NCI-H1930 (cell line): Measurements from ENCODE around the gene NWD2.

Source experiments
- DNase-seq, 2 experiments: peaks; one replicate each; lab custom pipeline; 2025; lab: John Stamatoyannopoulos, UW

Gene NWD2

GRCh38 chr4:37441231-37442061 is 196.9 kb downstream of the NWD2 start:
- no peak for DNase-seq

GRCh38 chr4:37442062-37442323 is 197.4 kb downstream of the NWD2 start:
- DNase-seq = no peak

- DNase-seq = no peak
These were observed 198.6 kb downstream of the NWD2 start for GRCh38 chr4:37443137-37443536.

- no peak for DNase-seq
These were observed 200.5 kb downstream of the NWD2 start for GRCh38 chr4:37445023-37445422.

- DNase-seq = no peak
These were observed 201.5 kb downstream of the NWD2 start for GRCh38 chr4:37446016-37446415.

GRCh38 chr4:37447886-37448285 is 203.3 kb downstream of the NWD2 start:
- DNase-seq = no peak

GRCh38 chr4:37450309-37450708 is 205.8 kb downstream of the NWD2 start:
- no peak for DNase-seq

- DNase-seq = no peak
These were observed 206.4 kb downstream of the NWD2 start for GRCh38 chr4:37450911-37451310.

GRCh38 chr4:37451656-37452055 is 207.1 kb downstream of the NWD2 start:
- no peak for DNase-seq

GRCh38 chr4:37452952-37453280 is 208.4 kb downstream of the NWD2 start:
- peak; percentile 44 to 49 for DNase-seq

- DNase-seq = no peak
These were observed 208.9 kb downstream of the NWD2 start for GRCh38 chr4:37453281-37453998.

- DNase-seq = no peak
These were observed 209.7 kb downstream of the NWD2 start for GRCh38 chr4:37453999-37454800.

GRCh38 chr4:37455301-37456131 is 211.0 kb downstream of the NWD2 start:
- DNase-seq = no peak

GRCh38 chr4:37461801-37462200 is 217.3 kb downstream of the NWD2 start:
- no peak for DNase-seq

- DNase-seq = no peak
These were observed 218.7 kb downstream of the NWD2 start for GRCh38 chr4:37463033-37463856.

GRCh38 chr4:37464373-37465128 is 220.0 kb downstream of the NWD2 start:
- no peak for DNase-seq

- no peak for DNase-seq
These were observed 220.8 kb downstream of the NWD2 start for GRCh38 chr4:37465296-37465695.

- no peak for DNase-seq
These were observed 221.3 kb downstream of the NWD2 start for GRCh38 chr4:37465845-37466244.

GRCh38 chr4:37467223-37467622 is 222.7 kb downstream of the NWD2 start:
- no peak for DNase-seq

GRCh38 chr4:37467824-37468223 is 223.3 kb downstream of the NWD2 start:
- DNase-seq = no peak
